MCF 10A (cell line): ENCODE data around the gene NRL. TPM values are rescaled to one million over a fixed set of nuclear protein-coding genes. Genes with fewer than 3 reads are reported as not detected.

Experiments
- BruUV-seq: library from RNA; stranded (reverse); fragments of 400-500 nt; replicated peaks from 2 replicates; lab custom pipeline; 2021; lab: Mats Ljungman, UMichigan
- CTCF ChIA-PET: fragments of 300-600 bp; sonication (Branson Sonifier 250); formaldehyde crosslinking; extraction: SDS; loops from one replicate; lab custom pipeline; 2021; ENCODE audit warnings: antibody characterized with exemption, inconsistent platforms; lab: Yijun Ruan, JAX
- POLR2A ChIA-PET: fragments of 300-600, 350-650 bp; sonication (Branson Sonifier 250); formaldehyde crosslinking; extraction: SDS; loops from one replicate; lab custom pipeline; 2020; ENCODE audit warnings: antibody characterized with exemption, inconsistent platforms; lab: Yijun Ruan, JAX
- DNase-seq: peaks from one replicate; pipeline ENCODE4 v3.0.0-alpha.2; 2018; ENCODE audit not compliant: unreplicated experiment
- H3K27ac Mint-ChIP-seq: one replicate; pipeline ENCODE4 v1.8.0; 2022; ENCODE audit warnings: mild to moderate bottlenecking, low read depth, mixed read lengths; ENCODE audit not compliant: unreplicated experiment
- H3K27me3 Mint-ChIP-seq: one replicate; pipeline ENCODE4 v1.8.0; 2022; ENCODE audit warnings: mixed read lengths; ENCODE audit not compliant: insufficient read depth, unreplicated experiment
- H3K36me3 Mint-ChIP-seq: one replicate; pipeline ENCODE4 v1.8.0; 2022; ENCODE audit warnings: mild to moderate bottlenecking, moderate library complexity, mixed read lengths; ENCODE audit not compliant: insufficient read depth, unreplicated experiment
- H3K4me1 Mint-ChIP-seq: one replicate; pipeline ENCODE4 v1.8.0; 2022; ENCODE audit warnings: mixed read lengths; ENCODE audit not compliant: insufficient read depth, unreplicated experiment
- H3K4me3 Mint-ChIP-seq: one replicate; pipeline ENCODE4 v1.8.0; 2022; ENCODE audit warnings: mild to moderate bottlenecking, moderate library complexity, mixed read lengths; ENCODE audit not compliant: unreplicated experiment
- H3K9me3 Mint-ChIP-seq: one replicate; pipeline ENCODE4 v1.8.0; 2022; ENCODE audit warnings: mixed read lengths; ENCODE audit not compliant: unreplicated experiment
- CTCF ChIP-seq: fragments of 200-600 bp; IDR thresholded peaks from one replicate; pipeline ENCODE4 v1.8.0; 2022; ENCODE audit warnings: antibody characterized with exemption, mild to moderate bottlenecking; ENCODE audit not compliant: unreplicated experiment
- intact Hi-C: fragments of 100-400 bp; cut with micrococcal nuclease; formaldehyde crosslinking; loops from 2 replicates; pipeline ENCODE4 v1.14.1; 2022
- total RNA-seq: library from RNA; stranded (reverse); gene quantifications from 2 replicates; pipeline ENCODE4 v1.2.3, GENCODE V29; 2022

Gene NRL
- total RNA-seq, 1 experiment from 2014 or later: 2.1 TPM

DNA sequence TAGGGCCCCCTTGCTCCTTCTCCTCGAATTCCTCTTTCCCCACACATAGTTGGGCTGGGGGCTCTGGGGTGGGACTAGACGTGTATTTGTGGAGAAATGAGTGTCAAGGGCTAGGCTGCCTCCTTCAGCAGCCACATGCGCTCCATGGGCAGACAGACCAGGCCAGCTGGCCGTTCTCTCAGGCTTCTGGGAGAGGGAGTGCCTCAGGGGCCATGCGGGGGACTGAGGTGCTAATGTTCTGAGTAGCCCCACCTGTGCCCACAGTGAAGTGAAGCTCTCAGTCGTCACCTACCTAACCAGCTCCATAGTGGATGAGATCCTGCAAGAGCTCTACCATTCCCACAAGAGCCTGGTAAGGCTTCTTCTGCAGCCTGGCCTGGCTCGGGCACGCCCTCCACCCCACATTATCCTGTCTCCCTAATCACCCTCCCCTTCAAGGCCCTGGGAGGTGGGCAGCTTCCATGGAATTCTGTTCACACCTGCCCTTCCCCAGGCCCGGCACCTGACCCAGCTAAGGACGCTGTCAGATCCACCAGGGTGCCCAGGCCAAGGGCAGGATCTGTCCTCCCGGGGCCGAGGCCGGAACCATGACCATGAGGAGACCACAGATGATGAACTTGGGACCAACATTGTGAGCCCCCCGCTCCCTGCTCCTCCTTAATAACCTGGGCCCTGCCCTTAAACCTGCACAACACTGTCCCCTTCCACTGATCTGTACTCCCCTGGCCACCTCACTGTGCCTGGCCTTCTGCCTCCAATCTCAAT is 52.4 kb downstream of the NRL start:
- Mint-ChIP-seq H3K9me3 (no peaks in the 10 kb centered on the region), H3K36me3 (no peaks in the 10 kb centered on the region), H3K27me3 (peaks cover 12% of the 10 kb centered on the region), H3K4me3 (no peak overlapping the region), H3K27ac (no peak overlapping the region), H3K4me1 (no peaks in the 10 kb centered on the region)
- POLR2A ChIA-PET: no interaction called here
- CTCF ChIA-PET: interaction anchor here (0.7 to 3.9 kb wide), 4 partner anchors 19 to 56 kb away, joined by 3 to 18 read pairs (median 6); no protein-coding TSS in a partner anchor
- no peak for TF ChIP-seq CTCF
- no TSS peak for BruUV-seq
- no peak for DNase-seq
- intact Hi-C loops: no loop called here

- BruUV-seq: no TSS peak
- no peaks in the 10 kb centered on the region for H3K9me3 Mint-ChIP-seq
- ChIA-PET CTCF (interaction anchor here (0.6 to 3.9 kb wide), 6 partner anchors 18 to 1235 kb away, joined by 3 to 18 read pairs (median 4); no protein-coding TSS in a partner anchor), POLR2A (interaction anchor here (0.6 kb wide), 1 partner anchor 81 kb away, joined by 3 read pairs; no protein-coding TSS in a partner anchor)
- DNase-seq: no peak
- intact Hi-C loops: no loop called here
- no peak for TF ChIP-seq CTCF
- peaks cover 20% of the 10 kb centered on the region for H3K27me3 Mint-ChIP-seq
- no peak overlapping the region for H3K4me3 Mint-ChIP-seq
- no peaks in the 10 kb centered on the region for H3K4me1 Mint-ChIP-seq
- H3K27ac Mint-ChIP-seq: no peak overlapping the region
- no peaks in the 10 kb centered on the region for H3K36me3 Mint-ChIP-seq
Measured at GRCh38 chr14:24060984-24061913, 53.5 kb downstream of the NRL start.

- Mint-ChIP-seq H3K27ac (no peak overlapping the region), H3K27me3 (peaks cover 28% of the 10 kb centered on the region), H3K36me3 (no peaks in the 10 kb centered on the region), H3K9me3 (no peaks in the 10 kb centered on the region), H3K4me3 (no peak overlapping the region), H3K4me1 (no peaks in the 10 kb centered on the region)
- no peak for TF ChIP-seq CTCF
- intact Hi-C loops: no loop called here
- no TSS peak for BruUV-seq
- DNase-seq: no peak
- POLR2A ChIA-PET: interaction anchor here (0.6 kb wide), 1 partner anchor 82 kb away, joined by 3 read pairs; no protein-coding TSS in a partner anchor
- CTCF ChIA-PET: interaction anchor here (1.9 to 3.9 kb wide), 2 partner anchors 30 to 48 kb away, joined by 7 to 18 read pairs; no protein-coding TSS in a partner anchor
Measured at GRCh38 chr14:24060443-24060842, 54.3 kb downstream of the NRL start.
